GM12873 (cell line): Measurements from ENCODE around the gene DCC.
A peak's percentile ranks its signal among the peaks of the same experiment; 100 is the strongest.

Experiments used
- TF ChIP-seq, protein P1 (sequence below): IDR thresholded peaks from 2 replicates; pipeline ENCODE4 v1.5.1; 2012; ENCODE audit warnings: low read depth, mild to moderate bottlenecking, moderate library complexity, low read length, control low read depth; ENCODE audit not compliant: insufficient read depth; ENCODE audit errors: missing control alignments

Gene DCC

DNA sequence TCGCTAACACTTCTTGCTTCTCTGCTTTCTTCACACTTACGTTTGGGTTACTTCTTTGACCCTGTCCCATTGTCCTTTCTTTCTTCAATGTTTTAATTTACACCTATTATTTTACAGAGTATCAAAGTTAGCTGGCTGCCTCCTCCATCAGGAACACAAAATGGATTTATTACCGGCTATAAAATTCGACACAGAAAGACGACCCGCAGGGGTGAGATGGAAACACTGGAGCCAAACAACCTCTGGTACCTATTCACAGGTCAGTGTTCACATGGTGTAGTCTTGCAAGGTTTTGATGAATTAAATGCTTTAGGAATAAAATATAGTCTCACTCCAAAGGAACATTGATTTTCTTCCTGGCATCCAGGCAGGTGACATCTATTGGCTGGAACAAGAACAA is 965.5 kb downstream of the DCC start:
- TF ChIP-seq, protein P1, sequence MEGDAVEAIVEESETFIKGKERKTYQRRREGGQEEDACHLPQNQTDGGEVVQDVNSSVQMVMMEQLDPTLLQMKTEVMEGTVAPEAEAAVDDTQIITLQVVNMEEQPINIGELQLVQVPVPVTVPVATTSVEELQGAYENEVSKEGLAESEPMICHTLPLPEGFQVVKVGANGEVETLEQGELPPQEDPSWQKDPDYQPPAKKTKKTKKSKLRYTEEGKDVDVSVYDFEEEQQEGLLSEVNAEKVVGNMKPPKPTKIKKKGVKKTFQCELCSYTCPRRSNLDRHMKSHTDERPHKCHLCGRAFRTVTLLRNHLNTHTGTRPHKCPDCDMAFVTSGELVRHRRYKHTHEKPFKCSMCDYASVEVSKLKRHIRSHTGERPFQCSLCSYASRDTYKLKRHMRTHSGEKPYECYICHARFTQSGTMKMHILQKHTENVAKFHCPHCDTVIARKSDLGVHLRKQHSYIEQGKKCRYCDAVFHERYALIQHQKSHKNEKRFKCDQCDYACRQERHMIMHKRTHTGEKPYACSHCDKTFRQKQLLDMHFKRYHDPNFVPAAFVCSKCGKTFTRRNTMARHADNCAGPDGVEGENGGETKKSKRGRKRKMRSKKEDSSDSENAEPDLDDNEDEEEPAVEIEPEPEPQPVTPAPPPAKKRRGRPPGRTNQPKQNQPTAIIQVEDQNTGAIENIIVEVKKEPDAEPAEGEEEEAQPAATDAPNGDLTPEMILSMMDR = no peak

DNA sequence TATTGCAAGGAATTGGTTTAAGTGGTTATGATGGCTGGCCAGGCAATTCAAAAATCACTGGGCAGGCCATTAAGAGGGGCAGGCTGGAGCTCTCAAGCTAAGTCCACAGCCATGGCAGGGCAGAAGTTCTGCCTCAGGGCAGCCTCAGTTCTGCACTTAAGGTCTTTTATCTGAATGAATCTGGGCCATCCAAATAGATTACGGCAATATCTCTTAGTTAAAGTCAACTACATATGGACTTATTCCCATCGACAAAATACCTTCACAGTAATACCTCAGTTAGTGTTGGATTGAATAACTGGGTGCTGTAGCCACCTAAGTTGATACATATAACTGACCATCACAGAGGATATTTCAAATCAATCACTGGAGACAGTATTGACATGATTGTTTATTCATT is 979.6 kb downstream of the DCC start:
- TF ChIP-seq, protein P1 = no peak

DNA sequence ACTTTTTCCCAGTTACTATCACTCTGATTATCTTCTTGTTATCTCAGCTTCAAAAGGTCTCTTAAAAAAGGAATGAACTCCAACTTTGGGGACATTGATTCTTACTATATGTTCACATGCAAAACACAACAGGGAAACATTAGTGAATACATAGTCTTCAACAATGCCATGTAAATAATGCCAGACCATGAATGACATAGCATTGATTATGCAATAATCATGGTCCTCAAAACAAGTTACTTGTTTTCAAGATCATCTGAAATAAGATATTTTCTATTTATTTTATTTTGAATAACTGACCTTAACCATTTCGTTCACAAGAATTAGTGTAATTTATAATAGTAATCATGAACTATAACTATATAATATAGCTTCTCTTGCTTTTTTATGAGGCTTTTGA is 982.2 kb downstream of the DCC start:
- TF ChIP-seq, protein P1 = no peak

DNA sequence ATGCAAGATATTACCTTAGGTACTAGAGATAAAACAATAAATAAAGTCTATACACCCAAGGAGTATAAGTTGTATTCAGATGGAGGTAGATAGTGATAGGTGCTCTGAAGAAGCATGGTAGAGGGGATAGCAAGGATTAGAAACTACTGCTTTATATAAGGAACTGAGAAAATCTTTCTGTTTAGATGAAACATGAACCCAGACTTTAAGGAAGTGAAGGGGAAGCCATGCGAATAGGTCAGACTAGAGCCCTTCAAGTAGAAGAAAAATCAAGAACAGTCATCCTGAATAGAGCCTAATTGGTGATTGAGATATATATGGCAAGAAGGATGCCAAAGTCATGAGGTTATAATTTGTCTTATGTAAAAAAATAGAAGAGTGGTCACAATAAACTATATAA is 984.4 kb downstream of the DCC start:
- TF ChIP-seq, protein P1 = no peak

DNA sequence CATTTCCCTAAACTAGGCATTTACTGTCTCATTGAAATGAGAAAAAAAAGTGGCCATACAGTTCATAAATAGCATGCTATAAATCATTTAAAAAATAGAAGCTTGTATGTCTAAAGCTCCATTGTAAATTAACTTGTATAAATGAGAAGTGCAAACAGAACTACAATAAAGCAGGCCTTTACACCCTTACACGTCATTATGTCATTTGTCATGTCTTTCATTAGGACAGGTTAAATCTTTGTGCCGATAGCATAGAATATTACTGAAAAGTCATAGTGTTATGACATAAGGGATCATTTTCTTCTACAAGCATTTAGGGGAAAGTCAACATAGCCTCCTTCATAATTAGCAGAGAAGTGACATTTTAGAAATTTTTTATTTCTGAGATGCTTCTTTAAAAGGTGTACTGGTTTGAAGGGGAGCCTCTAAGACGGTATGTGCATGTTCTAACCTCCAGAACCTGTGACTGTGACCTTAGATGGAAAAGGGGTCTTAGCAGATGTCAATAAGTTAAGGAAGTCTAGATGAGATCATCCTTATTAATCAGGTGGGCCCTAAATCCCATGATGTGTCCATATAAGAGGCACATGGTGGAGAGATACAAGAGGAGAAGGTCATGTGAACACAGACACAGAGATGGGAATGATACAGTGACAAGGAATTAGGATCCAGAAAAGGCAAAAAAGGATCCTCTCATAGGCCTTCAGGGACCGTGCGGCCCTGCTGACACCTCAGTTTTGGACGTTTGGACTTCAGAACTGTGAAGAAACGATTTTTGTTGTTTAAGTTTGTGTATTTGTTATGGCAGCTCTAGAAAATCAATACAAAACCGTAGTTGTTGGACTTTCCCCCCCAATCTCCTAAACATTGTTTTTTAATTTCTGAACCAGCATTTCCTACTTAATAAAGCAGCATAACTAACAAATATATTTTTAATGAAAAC is 1020.8 kb downstream of the DCC start:
- TF ChIP-seq, protein P1 = no peak

DNA sequence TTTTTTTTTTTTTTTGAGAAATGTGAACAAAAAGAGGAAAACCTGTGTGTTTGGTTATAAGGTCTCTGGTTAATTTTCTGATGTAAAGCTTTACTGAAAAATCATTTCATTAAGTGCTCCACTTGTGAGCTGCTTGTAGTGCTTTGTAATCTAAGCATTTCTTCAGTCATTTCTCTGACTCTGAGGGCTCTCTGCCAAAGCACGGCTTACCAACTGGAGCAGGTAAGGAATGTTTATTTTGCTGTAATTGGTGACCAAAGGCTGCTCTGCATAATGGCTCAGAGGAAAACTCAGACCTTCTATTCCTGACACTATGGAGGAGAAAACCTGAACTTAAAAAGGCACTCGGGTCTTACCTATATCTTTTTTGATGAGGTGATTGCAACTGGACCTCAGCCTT is 1035.6 kb downstream of the DCC start:
- TF ChIP-seq, protein P1 = no peak

DNA sequence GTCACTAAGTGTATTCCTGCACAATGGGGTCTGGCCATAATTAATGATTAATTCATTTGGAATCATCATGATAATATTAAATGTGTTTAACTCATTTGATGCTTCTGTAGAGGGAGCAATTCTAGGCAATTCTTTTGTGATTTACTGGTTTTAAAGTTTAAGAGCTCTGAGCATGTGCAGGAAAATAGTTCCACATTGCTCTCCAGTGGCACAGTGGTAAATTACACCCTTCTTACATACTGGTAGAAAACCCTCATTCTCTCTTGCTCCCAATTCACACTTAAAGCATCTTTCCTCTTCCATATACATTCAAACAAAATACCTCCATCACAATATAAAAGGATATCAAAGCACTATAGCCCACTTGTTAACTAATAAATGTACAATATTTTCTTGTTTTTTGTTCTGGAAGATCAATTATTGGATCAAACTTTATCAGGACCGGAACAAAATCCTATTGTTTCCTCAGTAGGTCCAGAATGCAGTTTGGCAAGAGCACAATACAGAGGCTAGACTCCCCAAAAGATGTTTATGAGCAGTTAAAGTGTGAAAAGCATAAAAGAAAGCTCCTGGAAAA is 1040.2 kb downstream of the DCC start:
- TF ChIP-seq, protein P1 = peak; percentile 60
